GM18511 (cell line): ENCODE results near the gene RNF114.

Experiments used
- ATAC-seq: cut with Tn5 transposase; IDR thresholded peaks from one replicate; pipeline ENCODE4 v1.9.1; 2021; ENCODE audit warnings: mild to moderate bottlenecking, moderate library complexity; ENCODE audit not compliant: unreplicated experiment

The RNF114 gene

GRCh38 chr20:49901588-49901987, 34.6 kb upstream of the RNF114 start:
- no peak for ATAC-seq

GRCh38 chr20:49904440-49905214, 31.6 kb upstream of the RNF114 start:
- ATAC-seq, result no peak

DNA sequence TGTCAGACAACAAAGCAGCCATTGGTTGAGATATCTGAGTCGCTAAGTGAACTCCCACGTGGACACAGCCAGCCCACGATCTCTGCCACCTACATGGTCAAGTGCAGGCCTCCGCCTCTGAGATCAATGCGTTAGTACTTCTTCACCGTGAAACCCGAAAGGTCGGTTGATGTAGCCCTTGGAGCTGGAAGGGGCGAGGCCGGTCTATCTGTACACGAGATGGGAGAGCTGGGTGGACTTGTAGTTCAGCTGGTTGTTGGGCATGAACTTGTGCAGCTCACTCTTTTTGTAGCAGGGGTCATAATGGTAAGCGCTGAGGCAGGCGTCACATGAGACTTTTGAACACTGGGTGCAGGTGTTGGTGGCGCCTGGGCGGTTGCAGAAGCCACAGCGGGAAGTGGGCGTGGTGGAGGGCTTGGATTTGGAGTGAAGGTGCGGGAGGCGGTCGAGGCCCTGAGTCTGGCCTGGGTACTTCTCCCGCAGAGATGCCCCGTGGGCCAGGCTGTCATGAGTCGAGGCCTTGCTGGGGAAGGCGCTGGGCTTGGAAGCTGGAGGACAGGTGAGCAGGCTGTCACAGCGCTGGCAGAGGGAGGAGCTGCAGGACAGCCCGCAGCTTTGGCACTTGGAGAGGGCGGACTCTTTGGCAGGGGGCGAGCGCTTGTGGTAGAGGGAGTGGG, 30.6 kb upstream of the RNF114 start:
- no peak for ATAC-seq

DNA sequence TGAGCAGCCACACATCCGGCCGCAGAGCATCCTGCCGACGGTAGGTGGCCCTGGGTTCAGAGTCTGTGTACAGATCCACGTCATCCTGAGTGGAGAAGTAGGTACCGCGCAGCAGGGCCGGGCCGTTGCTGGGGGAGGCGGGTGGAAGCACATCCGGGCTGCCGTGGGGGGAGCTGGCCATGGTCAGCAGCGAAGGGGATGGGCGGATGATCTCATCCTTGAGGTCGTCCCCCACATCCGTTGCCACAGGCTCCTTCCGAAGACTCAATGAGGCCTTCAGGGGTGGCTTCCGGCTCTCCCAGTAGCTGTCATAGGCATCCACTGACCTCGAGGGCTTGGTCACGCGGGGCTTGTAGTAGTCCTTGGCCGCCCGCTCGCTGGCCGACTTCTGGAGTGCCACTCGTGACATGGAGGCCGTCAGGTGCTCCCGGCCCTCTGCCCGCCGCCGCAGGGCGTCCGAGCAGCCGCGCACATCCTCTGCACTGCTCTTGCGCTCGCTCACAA, 30.0 kb upstream of the RNF114 start:
- ATAC-seq, result no peak

- no peak for ATAC-seq
These were observed 29.5 kb upstream of the RNF114 start for GRCh38 chr20:49906615-49907154.

DNA sequence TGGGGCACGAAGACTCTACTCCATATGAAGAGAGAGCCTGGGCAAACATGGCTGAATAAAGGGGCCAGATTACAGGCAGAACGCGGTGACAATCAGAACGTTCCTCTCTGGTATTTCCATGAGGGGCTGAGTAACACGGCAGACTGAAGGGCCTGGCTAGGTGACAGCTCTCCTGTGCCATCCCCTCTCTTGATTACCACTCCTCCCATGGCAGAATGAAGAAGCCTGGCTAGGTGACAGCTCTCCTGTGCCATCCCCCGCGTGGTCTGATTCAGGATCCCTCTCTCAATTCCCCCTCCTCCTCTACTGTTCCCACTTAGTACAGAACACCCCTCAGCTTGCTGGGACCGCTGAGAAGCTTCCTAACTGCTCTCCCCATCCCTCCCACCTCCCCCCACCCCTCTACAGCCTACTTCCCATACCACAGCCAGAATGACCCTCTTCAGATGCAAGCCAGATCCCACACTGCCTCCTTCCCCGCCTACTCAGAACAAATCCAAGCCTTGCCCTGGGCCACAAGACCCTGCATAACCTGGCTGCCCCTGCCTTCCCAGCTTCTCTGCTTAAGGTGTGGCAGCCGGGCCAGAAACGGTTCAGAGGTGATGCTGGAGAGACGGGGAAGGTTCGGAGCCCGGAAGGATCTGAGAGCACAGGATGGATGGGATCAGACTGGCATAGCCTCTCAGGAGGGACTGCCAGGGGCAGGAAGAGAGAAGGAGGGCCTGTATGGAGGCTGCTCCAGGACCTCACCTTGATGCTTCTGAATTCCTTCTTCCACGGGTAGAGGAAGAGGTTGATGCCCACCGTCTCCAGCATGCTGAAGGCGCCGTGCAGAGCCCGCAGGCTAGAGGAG, 28.6 kb upstream of the RNF114 start:
- ATAC-seq, result no peak

- ATAC-seq, result no peak
These were observed 28.0 kb upstream of the RNF114 start for GRCh38 chr20:49908258-49908565.

DNA sequence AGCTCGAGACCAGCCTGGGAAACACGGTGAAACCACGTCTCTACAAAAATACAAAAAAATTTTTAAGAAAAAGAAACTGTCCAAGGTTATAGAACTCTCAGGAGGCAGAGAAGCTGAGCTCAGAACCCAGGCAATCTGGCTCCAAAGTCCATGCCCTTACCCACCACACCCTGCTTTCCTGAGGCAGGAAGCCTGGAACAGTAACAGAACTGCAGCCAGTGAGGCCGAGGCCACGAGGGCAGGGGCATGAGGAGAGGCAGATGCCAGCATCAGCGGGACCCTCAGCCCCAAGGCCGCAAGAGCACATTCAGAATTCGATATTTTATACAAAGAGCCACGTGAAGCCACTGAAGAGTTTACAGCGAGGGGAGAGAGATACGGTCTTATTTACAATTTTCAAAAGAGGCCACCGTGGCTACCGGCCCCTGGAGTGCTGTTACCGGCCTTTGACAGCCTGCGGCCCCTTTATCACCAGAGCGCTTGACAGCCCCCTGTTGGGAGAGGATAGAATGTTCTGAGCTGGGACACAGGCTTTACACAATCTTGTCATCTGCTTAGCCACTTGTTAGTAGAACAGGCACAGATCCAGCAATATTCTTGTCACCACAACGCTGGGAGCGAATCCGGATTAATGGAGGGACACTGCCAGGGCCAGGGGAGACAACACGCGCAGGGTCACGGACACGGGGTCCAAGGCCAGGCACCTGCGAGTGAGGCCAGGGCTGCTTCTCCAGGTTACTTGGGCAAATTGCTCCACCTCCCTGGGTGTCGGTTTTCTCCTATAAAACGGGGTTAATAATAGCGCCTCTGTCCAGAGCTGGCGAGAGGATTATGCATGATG, 26.5 kb upstream of the RNF114 start:
- no peak for ATAC-seq

DNA sequence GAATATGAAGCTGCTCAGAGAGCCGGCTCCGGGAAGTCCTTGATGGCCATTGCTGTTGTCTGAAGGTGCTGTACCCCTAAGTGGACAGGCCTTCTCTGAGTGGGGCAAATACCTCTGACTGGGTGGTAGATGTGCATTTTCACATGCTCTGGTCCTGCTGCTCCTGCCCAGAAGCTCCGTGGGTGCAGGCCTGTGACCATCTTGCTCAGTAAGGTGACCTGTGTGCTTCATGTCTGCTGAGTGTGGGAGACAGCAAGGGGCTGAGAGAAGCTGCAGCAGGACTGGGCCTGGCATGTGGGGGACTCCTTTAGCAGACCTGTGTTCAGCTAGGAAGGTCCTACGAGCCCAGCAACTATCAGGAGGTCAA, 25.9 kb upstream of the RNF114 start:
- ATAC-seq, result no peak

DNA sequence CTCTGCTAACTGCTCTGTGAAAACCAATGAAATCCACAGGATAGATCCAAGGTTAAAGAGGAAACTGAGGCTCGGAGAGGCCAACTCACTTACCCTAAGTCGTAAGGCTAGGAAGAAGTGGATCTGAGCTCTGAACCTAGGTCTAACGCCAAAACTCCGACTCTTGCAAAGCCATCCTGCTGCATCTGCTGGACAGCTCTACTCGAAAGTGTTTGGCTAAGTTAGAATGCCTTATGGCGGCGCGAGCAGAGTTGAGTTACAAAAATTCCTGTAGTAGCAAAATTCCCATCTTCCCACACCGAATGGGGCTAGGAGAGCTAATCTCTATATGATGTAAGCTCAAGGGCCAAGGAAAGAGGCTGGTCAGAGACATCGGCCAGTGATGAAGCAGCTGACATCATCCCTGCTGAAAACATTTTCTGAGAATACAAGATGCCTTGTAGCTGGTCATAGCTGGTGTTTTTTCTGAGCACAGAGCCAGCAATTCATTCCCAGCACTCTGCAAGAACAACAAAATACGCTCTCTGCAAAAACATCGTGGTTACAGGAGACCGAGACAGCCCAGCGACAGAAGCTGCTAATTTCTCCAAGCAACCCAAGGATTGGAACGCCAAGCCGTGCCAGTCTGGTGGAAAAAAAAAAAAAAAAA, 22.7 kb upstream of the RNF114 start:
- no peak for ATAC-seq

DNA sequence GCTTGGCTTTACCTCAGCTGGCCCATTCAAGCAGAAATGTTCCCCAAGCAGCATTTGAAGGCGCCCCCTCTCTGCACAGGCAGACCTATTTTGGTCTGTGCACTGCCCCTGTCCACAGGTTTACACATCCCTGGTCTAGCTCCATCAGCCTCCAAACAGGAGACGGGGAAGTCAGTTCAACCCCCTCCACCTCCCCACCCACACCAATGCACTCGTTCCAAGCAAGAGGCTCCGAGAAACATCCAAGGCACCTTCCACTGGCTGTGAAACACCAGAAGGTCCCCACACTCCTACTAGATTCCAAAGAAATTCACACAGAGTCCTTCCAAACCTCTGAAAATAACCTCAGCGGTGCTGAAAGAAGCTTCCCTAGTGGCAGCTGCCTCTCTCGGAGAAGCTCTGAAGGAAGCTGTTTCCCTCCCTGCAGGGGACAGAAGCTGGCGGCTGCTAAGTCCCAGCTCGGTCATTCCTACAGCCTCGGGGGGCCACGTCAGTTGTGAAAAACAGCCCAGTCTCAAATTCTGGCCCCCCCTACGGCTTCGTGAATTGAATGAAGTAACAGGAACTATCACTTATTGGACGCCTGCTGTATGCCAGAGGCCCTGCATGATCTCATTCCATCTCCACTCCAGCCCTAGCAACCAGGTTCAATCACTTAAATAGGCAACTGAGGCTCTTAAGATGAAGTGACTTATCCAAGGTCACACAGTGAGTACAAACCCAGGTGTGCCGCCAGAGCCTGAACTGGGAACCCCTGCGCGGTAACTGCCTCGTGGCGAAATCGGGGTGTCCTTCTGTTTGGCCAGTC, 21.7 kb upstream of the RNF114 start:
- peak; percentile 1 for ATAC-seq

GRCh38 chr20:49915118-49915379, 21.1 kb upstream of the RNF114 start:
- ATAC-seq, result peak; percentile 46

DNA sequence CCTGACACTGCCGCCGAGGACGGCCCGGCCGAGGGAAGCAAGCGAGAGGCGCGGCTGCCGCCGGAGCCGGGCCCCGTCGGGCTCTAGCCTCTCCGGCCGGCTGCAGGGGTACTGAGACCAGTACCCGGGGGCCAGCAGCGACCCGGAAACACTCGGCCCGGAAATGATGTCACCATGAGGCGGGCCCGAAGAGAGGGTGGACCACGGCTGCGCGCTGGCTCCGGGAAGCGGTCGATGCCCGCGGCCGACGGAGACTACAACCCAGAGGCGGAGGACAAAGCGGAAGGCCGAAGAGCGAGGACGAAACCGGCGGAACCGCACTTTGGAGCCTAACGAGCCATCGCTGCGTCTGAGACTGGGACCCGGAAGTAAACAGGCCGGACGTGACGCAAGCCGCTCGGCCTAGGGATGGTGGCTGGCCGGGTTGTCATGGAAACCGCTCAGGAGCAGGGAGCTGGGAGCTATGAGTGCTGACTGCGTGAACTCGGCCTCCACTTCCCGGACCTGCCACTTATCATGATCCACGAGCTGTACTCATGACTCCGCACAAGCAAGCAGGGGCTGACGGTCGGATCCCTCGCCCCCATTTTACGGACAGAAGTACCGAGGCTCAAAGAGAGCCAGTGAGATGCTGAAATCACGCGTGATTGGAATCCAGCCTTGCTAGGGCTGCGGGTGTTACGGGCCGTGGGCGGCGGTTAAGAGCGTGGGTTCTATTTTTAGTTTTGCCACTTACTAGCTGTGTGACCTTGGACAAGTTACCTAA, 20.6 kb upstream of the RNF114 start, which contains the start of gene SPATA2:
TSS of gene SPATA2 (minus strand) at position 150 of the 766 bp plus-strand sequence. CDS start 7,039 bp downstream, outside the sequence.
- ATAC-seq, result peak; percentile 91

DNA sequence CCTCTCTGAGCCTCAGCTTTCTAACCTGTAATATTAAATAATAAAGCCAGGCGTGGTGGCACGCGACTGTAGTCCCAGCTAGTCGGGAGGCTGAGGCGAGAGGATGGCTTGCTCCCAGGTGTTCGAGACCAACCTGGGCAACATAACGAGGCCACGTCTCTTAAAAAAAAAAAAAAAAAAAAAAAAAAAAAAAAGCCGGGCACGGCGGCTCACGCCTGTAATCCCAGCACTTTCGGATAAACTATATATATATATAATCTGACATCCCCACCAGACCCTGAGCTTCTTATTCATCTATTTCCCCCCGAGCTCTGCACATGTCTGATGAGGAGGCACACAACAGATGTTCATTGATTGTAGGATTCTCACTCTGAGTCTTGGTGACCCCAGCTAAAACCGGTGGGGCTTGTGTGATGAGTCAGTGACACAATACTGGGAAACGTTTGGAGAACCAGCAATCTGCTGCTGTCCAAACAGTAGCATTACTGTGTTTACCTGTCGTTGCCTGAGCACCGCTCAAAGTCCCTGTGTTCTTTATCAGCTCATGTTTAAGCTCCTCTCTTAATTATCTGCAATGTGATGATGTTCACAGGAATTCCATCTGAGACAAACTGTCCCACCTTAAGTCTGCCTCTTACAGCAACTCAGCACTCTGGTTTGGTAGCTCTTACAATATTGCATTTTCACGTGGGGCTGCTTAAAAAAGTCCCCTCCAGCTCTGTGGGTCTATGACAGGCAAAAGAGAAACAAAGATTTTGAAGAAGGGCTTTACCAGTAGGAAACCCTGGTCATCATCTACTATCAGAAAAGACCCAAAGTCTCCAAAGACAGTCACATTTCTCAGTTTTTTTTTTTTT, 19.8 kb upstream of the RNF114 start:
- no peak for ATAC-seq

DNA sequence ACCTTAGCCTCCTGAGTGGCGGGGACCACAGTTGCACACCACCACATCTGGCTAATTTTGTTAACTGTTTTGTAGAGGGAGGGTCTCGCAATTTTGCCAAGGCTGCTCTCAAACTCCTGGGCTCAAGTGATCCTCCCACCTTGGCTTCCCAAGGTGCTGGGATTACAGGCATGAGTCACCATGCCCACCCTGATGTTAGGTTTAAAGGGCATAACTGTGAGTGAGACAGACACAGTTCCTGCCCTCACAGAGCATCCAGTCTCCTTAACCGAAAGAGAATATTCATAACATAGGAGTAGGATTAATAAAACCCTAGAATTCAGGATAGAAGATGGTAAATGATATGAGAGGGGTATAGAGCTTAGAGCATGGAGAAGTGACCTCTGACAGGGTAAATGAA, 17.8 kb upstream of the RNF114 start:
- ATAC-seq, result no peak

DNA sequence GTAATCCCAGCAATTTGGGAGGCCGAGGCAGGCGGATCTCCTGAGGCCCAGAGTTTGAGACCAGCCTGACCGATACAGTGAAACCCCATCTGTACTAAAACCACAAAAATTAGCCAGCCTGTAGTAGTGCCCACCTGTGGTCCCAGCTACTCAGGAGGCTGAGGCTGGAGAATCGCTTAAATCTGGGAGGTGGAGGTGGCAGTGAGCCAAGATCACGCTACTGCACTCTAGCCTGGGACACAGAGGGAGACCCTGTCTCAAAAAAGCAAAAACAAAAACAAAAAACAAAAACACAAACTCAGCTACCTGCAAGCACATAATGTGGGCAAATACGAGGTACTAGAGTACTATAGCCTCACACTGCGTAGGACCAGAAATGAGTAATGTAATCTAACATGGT, 17.2 kb upstream of the RNF114 start:
- no peak for ATAC-seq

DNA sequence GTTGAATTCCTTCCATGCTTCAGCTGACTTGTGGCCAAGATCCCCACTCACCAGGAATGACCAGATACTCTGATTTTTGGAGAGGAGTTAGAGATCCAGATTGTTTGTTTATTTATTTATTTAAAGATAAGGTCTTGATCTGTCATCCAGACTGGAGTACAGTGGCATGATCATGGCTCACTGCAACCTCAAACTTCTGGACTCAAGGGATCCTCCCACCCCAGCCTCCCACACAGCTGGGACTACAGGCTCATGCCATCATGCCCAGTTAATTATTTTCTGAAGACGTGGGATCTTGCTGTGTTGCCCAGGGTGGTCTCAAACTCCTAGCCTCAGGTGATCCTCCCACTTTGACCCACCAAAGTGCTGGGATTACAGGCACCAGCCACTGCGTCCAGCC, 16.7 kb upstream of the RNF114 start:
- no peak for ATAC-seq

- ATAC-seq, result no peak
These were observed 11.9 kb upstream of the RNF114 start for GRCh38 chr20:49924247-49924646.
